DMS 273 treated with DMSO at 0.1 percent for 48 hours (cell line): ENCODE data around the gene MRPS31.
A peak's percentile ranks its signal among the peaks of the same experiment; 100 is the strongest.
"Not testable (repeated sequence)": the region's sequence is repeated elsewhere in the genome, so short reads cannot be mapped to it uniquely, and the experiment has no call there.

Source experiments
- DNase-seq: peaks from one replicate; lab custom pipeline; 2025; lab: John Stamatoyannopoulos, UW

Gene MRPS31

GRCh38 chr13:40789275-40790153 lies 18.5 kb upstream of the MRPS31 start, which contains the start of gene SLC25A15:
SLC25A15 (plus strand) TSS chr13:40789611; CDS start chr13:40793227, 3,616 bp downstream.
- DNase-seq = no peak

GRCh38 chr13:40788540-40789274 lies 17.7 kb upstream of the MRPS31 start:
- not testable (repeated sequence) for DNase-seq

GRCh38 chr13:40787062-40787461 lies 16.1 kb upstream of the MRPS31 start:
- DNase-seq = no peak

GRCh38 chr13:40786568-40786996 lies 15.6 kb upstream of the MRPS31 start:
- DNase-seq = no peak

GRCh38 chr13:40784540-40784939 lies 13.6 kb upstream of the MRPS31 start:
- DNase-seq = no peak

- DNase-seq = not testable (repeated sequence)
Observed at GRCh38 chr13:40782971-40783370, 12.0 kb upstream of the MRPS31 start.

- DNase-seq = no peak
Observed at GRCh38 chr13:40781717-40782116, 10.7 kb upstream of the MRPS31 start.

- no peak for DNase-seq
Observed at GRCh38 chr13:40780822-40781401, 9.9 kb upstream of the MRPS31 start.

- DNase-seq = no peak
Observed at GRCh38 chr13:40779796-40780285, 8.9 kb upstream of the MRPS31 start.

GRCh38 chr13:40779049-40779448 lies 8.1 kb upstream of the MRPS31 start:
- DNase-seq = no peak

- DNase-seq = no peak
Observed at GRCh38 chr13:40777809-40778175, 6.8 kb upstream of the MRPS31 start.

GRCh38 chr13:40777166-40777808 lies 6.3 kb upstream of the MRPS31 start:
- peak; percentile 55 for DNase-seq

GRCh38 chr13:40776681-40777165 lies 5.7 kb upstream of the MRPS31 start:
- no peak for DNase-seq

GRCh38 chr13:40776232-40776631 lies 5.2 kb upstream of the MRPS31 start:
- DNase-seq = no peak

GRCh38 chr13:40774672-40775071 lies 3.7 kb upstream of the MRPS31 start:
- DNase-seq = no peak

- DNase-seq = no peak
Observed at GRCh38 chr13:40772765-40773473, 1.9 kb upstream of the MRPS31 start.

GRCh38 chr13:40770609-40770933 lies 419 bp downstream of the MRPS31 start:
- DNase-seq = no peak

- no peak for DNase-seq
Observed at GRCh38 chr13:40769970-40770369, 1.0 kb downstream of the MRPS31 start.

- DNase-seq = no peak
Observed at GRCh38 chr13:40765602-40766001, 5.4 kb downstream of the MRPS31 start.

- DNase-seq = no peak
Observed at GRCh38 chr13:40764587-40765403, 6.2 kb downstream of the MRPS31 start.
